Measurements from ENCODE around the gene CEP295NL.
"Not testable (repeated sequence)": the region's sequence is repeated elsewhere in the genome, so short reads cannot be mapped to it uniquely, and the experiment has no call there.

The CEP295NL gene

GRCh38 chr17:78886954-78887353, 16.0 kb downstream of the CEP295NL start:
- H3K4me3 ChIP-seq (ENCODE audit: low read length): no peak overlapping the region
- no peak overlapping the region for H3K9ac ChIP-seq (ENCODE audit: low read length)
- no peak overlapping the region for H3K27ac ChIP-seq (ENCODE audit: low read depth, low read length)
- H3K36me3 ChIP-seq (ENCODE audit: control insufficient read depth, insufficient read depth, low read length): no peaks in the 10 kb centered on the region
- H3K4me1 ChIP-seq (ENCODE audit: control insufficient read depth, insufficient read depth, low read length): peaks cover 32% of the 10 kb centered on the region
- no peaks in the 10 kb centered on the region for H3K27me3 ChIP-seq (ENCODE audit: control insufficient read depth, insufficient read depth, low read length)

GRCh38 chr17:78885956-78886355, 17.0 kb downstream of the CEP295NL start:
- no peak overlapping the region for H3K9ac ChIP-seq (ENCODE audit: low read length)
- no peaks in the 10 kb centered on the region for H3K36me3 ChIP-seq (ENCODE audit: control insufficient read depth, insufficient read depth, low read length)
- no peak overlapping the region for H3K4me3 ChIP-seq (ENCODE audit: low read length)
- no peaks in the 10 kb centered on the region for H3K27me3 ChIP-seq (ENCODE audit: control insufficient read depth, insufficient read depth, low read length)
- H3K4me1 ChIP-seq (ENCODE audit: control insufficient read depth, insufficient read depth, low read length): peaks cover 32% of the 10 kb centered on the region
- H3K27ac ChIP-seq (ENCODE audit: low read depth, low read length): no peak overlapping the region

GRCh38 chr17:78884876-78885667, 17.9 kb downstream of the CEP295NL start:
- no peaks in the 10 kb centered on the region for H3K27me3 ChIP-seq (ENCODE audit: control insufficient read depth, insufficient read depth, low read length)
- H3K4me1 ChIP-seq (ENCODE audit: control insufficient read depth, insufficient read depth, low read length): peaks cover 33% of the 10 kb centered on the region
- H3K9ac ChIP-seq (ENCODE audit: low read length): no peak overlapping the region
- peak overlapping the region; percentile 66 for H3K27ac ChIP-seq (ENCODE audit: low read depth, low read length)
- no peaks in the 10 kb centered on the region for H3K36me3 ChIP-seq (ENCODE audit: control insufficient read depth, insufficient read depth, low read length)
- peak overlapping the region; percentile 17 for H3K4me3 ChIP-seq (ENCODE audit: low read length)

- Histone ChIP-seq H3K4me1 (ENCODE audit: control insufficient read depth, insufficient read depth, low read length) (peaks cover 39% of the 10 kb centered on the region), H3K27me3 (ENCODE audit: control insufficient read depth, insufficient read depth, low read length) (no peaks in the 10 kb centered on the region), H3K36me3 (ENCODE audit: control insufficient read depth, insufficient read depth, low read length) (no peaks in the 10 kb centered on the region), H3K4me3 (ENCODE audit: low read length) (peak overlapping the region; percentile 17), H3K27ac (ENCODE audit: low read depth, low read length) (peak overlapping the region; percentile 66), H3K9ac (ENCODE audit: low read length) (no peak overlapping the region)
Measured at GRCh38 chr17:78884148-78884825, 18.7 kb downstream of the CEP295NL start.

GRCh38 chr17:78883533-78884131, 19.4 kb downstream of the CEP295NL start:
- H3K9ac ChIP-seq (ENCODE audit: low read length): no peak overlapping the region
- peaks cover 43% of the 10 kb centered on the region for H3K4me1 ChIP-seq (ENCODE audit: control insufficient read depth, insufficient read depth, low read length)
- no peaks in the 10 kb centered on the region for H3K36me3 ChIP-seq (ENCODE audit: control insufficient read depth, insufficient read depth, low read length)
- H3K27ac ChIP-seq (ENCODE audit: low read depth, low read length): peak overlapping the region; percentile 66
- no peaks in the 10 kb centered on the region for H3K27me3 ChIP-seq (ENCODE audit: control insufficient read depth, insufficient read depth, low read length)
- H3K4me3 ChIP-seq (ENCODE audit: low read length): peak overlapping the region; percentile 40

- no peak overlapping the region for H3K4me3 ChIP-seq (ENCODE audit: low read length)
- peaks cover 43% of the 10 kb centered on the region for H3K4me1 ChIP-seq (ENCODE audit: control insufficient read depth, insufficient read depth, low read length)
- no peaks in the 10 kb centered on the region for H3K27me3 ChIP-seq (ENCODE audit: control insufficient read depth, insufficient read depth, low read length)
- H3K27ac ChIP-seq (ENCODE audit: low read depth, low read length): peak overlapping the region; percentile 66
- H3K9ac ChIP-seq (ENCODE audit: low read length): no peak overlapping the region
- no peaks in the 10 kb centered on the region for H3K36me3 ChIP-seq (ENCODE audit: control insufficient read depth, insufficient read depth, low read length)
Measured at GRCh38 chr17:78883089-78883532, 19.9 kb downstream of the CEP295NL start.

GRCh38 chr17:78882540-78883088, 20.4 kb downstream of the CEP295NL start:
- Histone ChIP-seq H3K4me1 (ENCODE audit: control insufficient read depth, insufficient read depth, low read length) (peaks cover 43% of the 10 kb centered on the region), H3K36me3 (ENCODE audit: control insufficient read depth, insufficient read depth, low read length) (no peaks in the 10 kb centered on the region), H3K27ac (ENCODE audit: low read depth, low read length) (peak overlapping the region; percentile 66), H3K27me3 (ENCODE audit: control insufficient read depth, insufficient read depth, low read length) (no peaks in the 10 kb centered on the region), H3K9ac (ENCODE audit: low read length) (no peak overlapping the region), H3K4me3 (ENCODE audit: low read length) (no peak overlapping the region)

- H3K4me3 ChIP-seq (ENCODE audit: low read length): peak overlapping the region; percentile 39
- H3K4me1 ChIP-seq (ENCODE audit: control insufficient read depth, insufficient read depth, low read length): peaks cover 45% of the 10 kb centered on the region
Measured at GRCh38 chr17:78879635-78880186, 23.3 kb downstream of the CEP295NL start.

GRCh38 chr17:78878871-78879527, 24.0 kb downstream of the CEP295NL start:
- Histone ChIP-seq H3K4me1 (ENCODE audit: control insufficient read depth, insufficient read depth, low read length) (peaks cover 38% of the 10 kb centered on the region), H3K27me3 (ENCODE audit: control insufficient read depth, insufficient read depth, low read length) (no peaks in the 10 kb centered on the region), H3K27ac (ENCODE audit: low read depth, low read length) (peak overlapping the region; percentile 79), H3K36me3 (ENCODE audit: control insufficient read depth, insufficient read depth, low read length) (no peaks in the 10 kb centered on the region), H3K4me3 (ENCODE audit: low read length) (peak overlapping the region; percentile 39), H3K9ac (ENCODE audit: low read length) (peak overlapping the region; percentile 18)

More at GRCh38 chr17:78879635-78880186, 23.3 kb downstream of the CEP295NL start:
- Histone ChIP-seq H3K36me3 (ENCODE audit: control insufficient read depth, insufficient read depth, low read length) (no peaks in the 10 kb centered on the region), H3K27me3 (ENCODE audit: control insufficient read depth, insufficient read depth, low read length) (no peaks in the 10 kb centered on the region), H3K9ac (ENCODE audit: low read length) (peak overlapping the region; percentile 10), H3K27ac (ENCODE audit: low read depth, low read length) (peak overlapping the region; percentile 79)

GRCh38 chr17:78878261-78878660, 24.7 kb downstream of the CEP295NL start:
- Histone ChIP-seq H3K4me1 (ENCODE audit: control insufficient read depth, insufficient read depth, low read length) (peaks cover 32% of the 10 kb centered on the region), H3K9ac (ENCODE audit: low read length) (no peak overlapping the region), H3K27ac (ENCODE audit: low read depth, low read length) (no peak overlapping the region), H3K36me3 (ENCODE audit: control insufficient read depth, insufficient read depth, low read length) (no peaks in the 10 kb centered on the region), H3K4me3 (ENCODE audit: low read length) (no peak overlapping the region), H3K27me3 (ENCODE audit: control insufficient read depth, insufficient read depth, low read length) (no peaks in the 10 kb centered on the region)

- H3K4me3 ChIP-seq (ENCODE audit: low read length); H3K27ac ChIP-seq (ENCODE audit: low read depth, low read length); H3K9ac ChIP-seq (ENCODE audit: low read length); H3K36me3 ChIP-seq (ENCODE audit: control insufficient read depth, insufficient read depth, low read length); H3K27me3 ChIP-seq (ENCODE audit: control insufficient read depth, insufficient read depth, low read length): not testable (repeated sequence)
- peaks cover 20% of the 10 kb centered on the region for H3K4me1 ChIP-seq (ENCODE audit: control insufficient read depth, insufficient read depth, low read length)
Measured at GRCh38 chr17:78876954-78877517, 26.0 kb downstream of the CEP295NL start.

Data from rectal smooth muscle tissue (tissue), 1 donor.